KMS-11 (cell line): Measurements from ENCODE around the gene RNF112.

Experiments used
- H2AFZ ChIP-seq: fragments of 200-600 bp; sonication (generic); 2 replicates; pipeline ENCODE4 v1.6.1; 2016; ENCODE audit warnings: antibody characterized with exemption, mixed run types, low read depth
- H3K27ac ChIP-seq: fragments of 200-600 bp; sonication (generic); 2 replicates; pipeline ENCODE4 v1.6.1; 2016; ENCODE audit warnings: mild to moderate bottlenecking, mixed run types
- H3K27me3 ChIP-seq: fragments of 200-600 bp; sonication (generic); 2 replicates; pipeline ENCODE4 v1.6.1; 2017; ENCODE audit warnings: mild to moderate bottlenecking, low read depth, mixed run types, moderate library complexity; ENCODE audit not compliant: insufficient read depth
- H3K36me3 ChIP-seq: fragments of 200-600 bp; sonication (generic); 2 replicates; pipeline ENCODE4 v1.6.1; 2017; ENCODE audit warnings: mild to moderate bottlenecking, mixed run types; ENCODE audit not compliant: insufficient read depth
- H3K4me1 ChIP-seq: fragments of 200-600 bp; sonication (generic); 2 replicates; pipeline ENCODE4 v1.6.1; 2016; ENCODE audit warnings: mild to moderate bottlenecking, low read depth, mixed run types; ENCODE audit not compliant: poor library complexity, severe bottlenecking
- H3K4me2 ChIP-seq: fragments of 200-600 bp; sonication (generic); 2 replicates; pipeline ENCODE4 v1.7.0; 2016; ENCODE audit warnings: mild to moderate bottlenecking, mixed run types
- H3K4me3 ChIP-seq: fragments of 200-600 bp; sonication (generic); IDR thresholded peaks from 2 replicates; pipeline ENCODE4 v1.6.1; 2017; ENCODE audit warnings: low read depth, low read length, mixed read lengths; ENCODE audit not compliant: insufficient read depth
- H3K79me2 ChIP-seq: fragments of 200-600 bp; sonication (generic); 2 replicates; pipeline ENCODE4 v1.6.1; 2016; ENCODE audit warnings: low read depth, mixed run types; ENCODE audit not compliant: insufficient read depth
- H3K9ac ChIP-seq: fragments of 200-600 bp; sonication (generic); 2 replicates; pipeline ENCODE4 v1.6.1; 2016; ENCODE audit warnings: mild to moderate bottlenecking, mixed run types
- H4K20me1 ChIP-seq: fragments of 200-600 bp; sonication (generic); 2 replicates; pipeline ENCODE4 v1.6.1; 2016; ENCODE audit warnings: mild to moderate bottlenecking, mixed run types; ENCODE audit not compliant: insufficient read depth
- TF ChIP-seq, protein P1 (sequence below): fragments of 200-600 bp; sonication (generic); conservative IDR thresholded peaks from 2 replicates; pipeline ENCODE4 v1.6.1; 2017; ENCODE audit warnings: low read depth, mild to moderate bottlenecking, antibody characterized with exemption, low read length, moderate library complexity, mixed read lengths

RNF112 gene

DNA sequence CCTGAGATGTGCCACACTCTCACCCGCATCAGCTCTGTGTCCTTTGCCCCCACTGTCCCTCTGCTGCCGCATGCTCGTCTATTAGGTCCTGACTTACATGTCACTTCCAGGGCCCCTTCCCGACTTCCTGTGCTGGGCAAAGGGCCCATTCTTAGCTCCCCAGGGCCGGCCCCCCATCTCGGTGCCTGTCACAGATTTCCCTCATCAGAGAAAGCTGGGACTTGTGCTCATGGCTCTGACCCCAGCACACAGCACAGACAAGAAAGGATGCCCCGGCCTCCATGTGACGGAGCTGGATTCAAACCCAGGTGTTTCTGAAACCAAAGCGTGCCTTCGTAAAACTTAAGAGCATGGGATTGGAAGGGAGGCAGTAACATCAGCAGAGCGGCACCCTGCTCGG lies 38.6 kb upstream of the RNF112 start:
- TF ChIP-seq, protein P1, sequence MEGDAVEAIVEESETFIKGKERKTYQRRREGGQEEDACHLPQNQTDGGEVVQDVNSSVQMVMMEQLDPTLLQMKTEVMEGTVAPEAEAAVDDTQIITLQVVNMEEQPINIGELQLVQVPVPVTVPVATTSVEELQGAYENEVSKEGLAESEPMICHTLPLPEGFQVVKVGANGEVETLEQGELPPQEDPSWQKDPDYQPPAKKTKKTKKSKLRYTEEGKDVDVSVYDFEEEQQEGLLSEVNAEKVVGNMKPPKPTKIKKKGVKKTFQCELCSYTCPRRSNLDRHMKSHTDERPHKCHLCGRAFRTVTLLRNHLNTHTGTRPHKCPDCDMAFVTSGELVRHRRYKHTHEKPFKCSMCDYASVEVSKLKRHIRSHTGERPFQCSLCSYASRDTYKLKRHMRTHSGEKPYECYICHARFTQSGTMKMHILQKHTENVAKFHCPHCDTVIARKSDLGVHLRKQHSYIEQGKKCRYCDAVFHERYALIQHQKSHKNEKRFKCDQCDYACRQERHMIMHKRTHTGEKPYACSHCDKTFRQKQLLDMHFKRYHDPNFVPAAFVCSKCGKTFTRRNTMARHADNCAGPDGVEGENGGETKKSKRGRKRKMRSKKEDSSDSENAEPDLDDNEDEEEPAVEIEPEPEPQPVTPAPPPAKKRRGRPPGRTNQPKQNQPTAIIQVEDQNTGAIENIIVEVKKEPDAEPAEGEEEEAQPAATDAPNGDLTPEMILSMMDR = no peak
- no peak overlapping the region for H3K4me3 ChIP-seq
- no peak overlapping the region for H3K27ac ChIP-seq
- H3K4me1 ChIP-seq = peaks cover 8% of the 10 kb centered on the region
- no peaks in the 10 kb centered on the region for H3K36me3 ChIP-seq
- no peaks in the 10 kb centered on the region for H4K20me1 ChIP-seq
- no peaks in the 10 kb centered on the region for H3K79me2 ChIP-seq
- no peak overlapping the region for H2AFZ ChIP-seq
- no peaks in the 10 kb centered on the region for H3K27me3 ChIP-seq
- no peak overlapping the region for H3K9ac ChIP-seq
- H3K4me2 ChIP-seq = no peak overlapping the region

DNA sequence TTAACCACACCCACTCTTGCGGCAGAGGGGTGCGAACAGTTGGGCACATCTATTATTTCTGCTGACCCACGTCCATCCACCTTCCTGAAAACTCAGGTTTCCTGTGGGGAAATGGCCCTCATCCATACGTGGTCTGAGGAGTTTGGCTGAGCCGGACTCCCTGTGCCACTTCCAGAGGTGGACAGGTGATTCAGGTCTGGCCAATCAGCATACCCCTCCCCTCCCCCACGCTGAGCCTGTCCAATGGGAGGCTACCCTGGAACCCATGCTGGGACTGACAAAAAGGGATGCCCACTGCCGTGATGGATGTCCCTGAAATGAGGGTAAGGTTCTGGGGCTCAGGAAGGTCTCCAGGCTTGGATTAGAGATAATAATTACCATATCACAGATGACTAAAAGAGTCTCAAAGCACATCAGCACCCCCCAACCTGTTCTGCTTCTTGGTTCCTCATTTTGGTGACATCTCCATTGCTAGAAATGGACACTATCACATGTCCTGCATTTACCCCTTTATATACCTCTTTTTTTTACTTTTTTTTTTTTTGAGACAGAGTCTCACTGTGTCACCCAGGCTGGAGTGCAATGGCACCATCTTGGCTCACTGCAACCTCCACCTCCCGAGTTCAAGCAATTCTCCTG lies 38.0 kb upstream of the RNF112 start:
- no peak overlapping the region for H3K27ac ChIP-seq
- H3K4me1 ChIP-seq = peaks cover 8% of the 10 kb centered on the region
- H3K36me3 ChIP-seq = no peaks in the 10 kb centered on the region
- H3K9ac ChIP-seq = no peak overlapping the region
- TF ChIP-seq, protein P1 = no peak
- no peak overlapping the region for H3K4me2 ChIP-seq
- H3K27me3 ChIP-seq = no peaks in the 10 kb centered on the region
- H3K4me3 ChIP-seq = no peak overlapping the region
- no peaks in the 10 kb centered on the region for H3K79me2 ChIP-seq
- no peak overlapping the region for H2AFZ ChIP-seq
- no peaks in the 10 kb centered on the region for H4K20me1 ChIP-seq

DNA sequence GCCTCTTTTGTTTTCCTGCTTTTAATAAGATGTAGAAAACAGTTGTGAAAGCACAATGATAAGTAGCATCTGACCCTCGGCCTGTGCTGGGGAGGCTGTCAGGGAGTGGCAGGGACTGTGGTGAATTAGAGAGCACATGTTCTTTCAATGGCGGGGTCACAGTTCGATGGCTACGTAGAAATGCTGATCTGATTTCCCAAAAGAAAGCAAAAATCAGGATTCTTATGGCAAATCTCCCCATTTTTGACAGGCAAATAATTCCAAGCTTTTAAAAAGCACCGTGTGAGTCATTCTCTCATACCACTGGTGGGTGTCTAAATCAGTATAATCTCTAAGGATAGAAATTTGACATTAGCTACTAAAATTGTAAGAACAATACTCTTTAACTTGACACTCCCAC lies 36.9 kb upstream of the RNF112 start:
- H2AFZ ChIP-seq = no peak overlapping the region
- H4K20me1 ChIP-seq = no peaks in the 10 kb centered on the region
- H3K79me2 ChIP-seq = no peaks in the 10 kb centered on the region
- TF ChIP-seq, protein P1 = no peak
- H3K4me2 ChIP-seq = no peak overlapping the region
- no peak overlapping the region for H3K9ac ChIP-seq
- H3K36me3 ChIP-seq = no peaks in the 10 kb centered on the region
- no peaks in the 10 kb centered on the region for H3K27me3 ChIP-seq
- H3K4me1 ChIP-seq = peaks cover 8% of the 10 kb centered on the region
- H3K4me3 ChIP-seq = no peak overlapping the region
- no peak overlapping the region for H3K27ac ChIP-seq

DNA sequence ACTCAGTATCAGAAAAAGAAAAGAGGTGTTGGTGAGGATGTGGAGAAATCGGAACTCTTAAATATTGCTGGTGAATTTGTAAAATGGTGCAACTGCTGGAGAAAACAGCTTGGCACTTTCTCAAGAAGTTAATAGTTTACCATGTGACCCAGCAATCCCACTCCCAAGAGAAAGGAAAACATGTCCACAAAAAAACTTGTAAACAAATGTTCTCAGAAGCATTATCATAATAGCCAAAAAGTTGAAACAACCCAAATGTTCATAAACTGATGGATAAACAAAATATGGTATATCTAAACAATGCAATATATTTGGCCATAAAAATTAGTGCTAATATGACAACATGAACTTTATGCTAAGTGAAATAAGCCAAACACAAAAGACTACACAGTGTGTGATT lies 35.3 kb upstream of the RNF112 start:
- no peak overlapping the region for H3K4me3 ChIP-seq
- no peak overlapping the region for H2AFZ ChIP-seq
- TF ChIP-seq, protein P1 = no peak
- H3K9ac ChIP-seq = no peak overlapping the region
- no peaks in the 10 kb centered on the region for H4K20me1 ChIP-seq
- H3K27ac ChIP-seq = no peak overlapping the region
- no peaks in the 10 kb centered on the region for H3K36me3 ChIP-seq
- H3K27me3 ChIP-seq = no peaks in the 10 kb centered on the region
- peaks cover 8% of the 10 kb centered on the region for H3K4me1 ChIP-seq
- H3K79me2 ChIP-seq = no peaks in the 10 kb centered on the region
- H3K4me2 ChIP-seq = no peak overlapping the region
